Measurements from ENCODE around the gene MRPL3. TPM values are rescaled to one million over a fixed set of nuclear protein-coding genes. Genes with fewer than 3 reads are reported as not detected.

The MRPL3 gene
- total RNA-seq, 1 experiment from 2014 or later = 210 TPM

DNA sequence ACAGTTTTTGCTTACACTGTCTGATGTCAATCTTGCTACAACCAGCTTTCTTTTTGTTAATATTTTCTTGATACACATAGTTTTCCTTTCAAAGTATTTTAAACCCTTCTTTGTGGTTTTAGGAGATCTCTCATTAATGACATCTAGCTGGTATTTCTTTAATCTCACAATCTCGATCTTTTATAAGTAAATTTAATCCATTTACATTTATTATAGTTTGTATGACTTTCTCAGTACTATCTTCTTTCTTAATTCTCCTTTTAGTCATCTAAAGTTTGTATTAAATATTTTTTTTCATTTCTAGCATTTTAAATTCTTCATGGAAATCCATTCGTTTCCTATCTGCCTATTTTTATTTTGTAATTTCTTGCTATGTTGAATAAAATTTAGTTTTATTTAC, 55.4 kb downstream of the MRPL3 start:
- CTCF ChIA-PET = interaction anchor here (1.2 kb wide), 1 partner anchor 13 kb away, joined by 3 read pairs; no protein-coding TSS in a partner anchor
- Mint-ChIP-seq H3K27me3 (ENCODE audit: unreplicated experiment) (no peaks in the 10 kb centered on the region), H3K9me3 (ENCODE audit: low read depth, unreplicated experiment) (no peaks in the 10 kb centered on the region), H3K4me3 (ENCODE audit: low read depth, unreplicated experiment) (no peak overlapping the region), H3K27ac (ENCODE audit: unreplicated experiment) (no peak overlapping the region), H3K4me1 (ENCODE audit: low read depth, unreplicated experiment) (no peaks in the 10 kb centered on the region), H3K36me3 (ENCODE audit: insufficient read depth, unreplicated experiment) (no peaks in the 10 kb centered on the region)
- TF ChIP-seq, protein P1, sequence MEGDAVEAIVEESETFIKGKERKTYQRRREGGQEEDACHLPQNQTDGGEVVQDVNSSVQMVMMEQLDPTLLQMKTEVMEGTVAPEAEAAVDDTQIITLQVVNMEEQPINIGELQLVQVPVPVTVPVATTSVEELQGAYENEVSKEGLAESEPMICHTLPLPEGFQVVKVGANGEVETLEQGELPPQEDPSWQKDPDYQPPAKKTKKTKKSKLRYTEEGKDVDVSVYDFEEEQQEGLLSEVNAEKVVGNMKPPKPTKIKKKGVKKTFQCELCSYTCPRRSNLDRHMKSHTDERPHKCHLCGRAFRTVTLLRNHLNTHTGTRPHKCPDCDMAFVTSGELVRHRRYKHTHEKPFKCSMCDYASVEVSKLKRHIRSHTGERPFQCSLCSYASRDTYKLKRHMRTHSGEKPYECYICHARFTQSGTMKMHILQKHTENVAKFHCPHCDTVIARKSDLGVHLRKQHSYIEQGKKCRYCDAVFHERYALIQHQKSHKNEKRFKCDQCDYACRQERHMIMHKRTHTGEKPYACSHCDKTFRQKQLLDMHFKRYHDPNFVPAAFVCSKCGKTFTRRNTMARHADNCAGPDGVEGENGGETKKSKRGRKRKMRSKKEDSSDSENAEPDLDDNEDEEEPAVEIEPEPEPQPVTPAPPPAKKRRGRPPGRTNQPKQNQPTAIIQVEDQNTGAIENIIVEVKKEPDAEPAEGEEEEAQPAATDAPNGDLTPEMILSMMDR (IDR thresholded peaks at IDR 0.05; ENCODE audit: unreplicated experiment) = no peak
- no peak for DNase-seq
- no TSS peak for BruUV-seq (replicated peaks)
- intact Hi-C loops (cut with micrococcal nuclease; ENCODE audit: unreplicated experiment) = no loop called here

DNA sequence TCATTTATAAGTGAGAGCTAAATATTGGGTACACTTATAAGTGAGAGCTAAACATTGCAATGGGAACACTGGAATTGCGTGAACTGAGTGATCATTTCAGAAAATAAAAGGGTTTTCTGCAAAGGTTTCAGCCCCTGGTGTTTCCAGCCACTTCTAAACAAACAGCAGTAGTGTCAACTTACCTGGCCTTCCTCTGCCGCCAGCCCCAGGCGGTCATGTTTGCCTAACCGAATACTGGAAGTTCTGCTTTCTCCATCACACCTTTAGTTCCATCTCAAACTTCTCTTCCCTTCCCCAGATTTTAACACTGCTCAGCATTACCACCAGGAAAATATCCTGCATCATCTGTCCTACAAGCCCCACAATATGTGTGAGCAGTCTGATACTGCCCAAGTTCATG, 58.6 kb downstream of the MRPL3 start:
- intact Hi-C loops (cut with micrococcal nuclease; ENCODE audit: unreplicated experiment) = no loop called here
- no TSS peak for BruUV-seq (replicated peaks)
- H3K27ac Mint-ChIP-seq (ENCODE audit: unreplicated experiment) = no peak overlapping the region
- H3K9me3 Mint-ChIP-seq (ENCODE audit: low read depth, unreplicated experiment) = no peaks in the 10 kb centered on the region
- no peak overlapping the region for H3K4me3 Mint-ChIP-seq (ENCODE audit: low read depth, unreplicated experiment)
- no peaks in the 10 kb centered on the region for H3K36me3 Mint-ChIP-seq (ENCODE audit: insufficient read depth, unreplicated experiment)
- no peaks in the 10 kb centered on the region for H3K4me1 Mint-ChIP-seq (ENCODE audit: low read depth, unreplicated experiment)
- no peak for DNase-seq
- CTCF ChIA-PET = interaction anchor here (0.6 kb wide), 1 partner anchor 563 kb away, joined by 3 read pairs; no protein-coding TSS in a partner anchor
- H3K27me3 Mint-ChIP-seq (ENCODE audit: unreplicated experiment) = peaks cover 14% of the 10 kb centered on the region
- TF ChIP-seq, protein P1 (IDR thresholded peaks at IDR 0.05; ENCODE audit: unreplicated experiment) = no peak

DNA sequence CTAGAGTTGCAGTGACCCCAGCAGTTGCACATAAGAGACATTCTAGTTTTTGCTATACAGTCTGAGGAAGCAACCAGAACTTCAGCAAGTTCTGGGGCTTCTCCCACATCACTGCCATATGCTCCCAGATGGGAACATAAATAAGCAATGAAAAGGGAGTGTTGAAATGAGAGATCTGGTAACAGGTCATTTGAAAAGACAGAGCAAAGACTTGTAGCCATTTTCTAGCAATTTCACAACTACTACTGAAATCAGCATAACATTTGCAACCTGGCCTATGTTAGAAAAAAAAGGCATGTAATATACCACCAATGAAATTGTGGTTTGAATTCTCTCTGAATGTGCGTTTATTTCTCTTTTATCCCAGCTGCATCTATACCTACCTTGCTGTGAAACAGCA, 63.7 kb downstream of the MRPL3 start:
- BruUV-seq (replicated peaks) = no TSS peak
- Mint-ChIP-seq H3K4me1 (ENCODE audit: low read depth, unreplicated experiment) (no peaks in the 10 kb centered on the region), H3K27me3 (ENCODE audit: unreplicated experiment) (peaks cover 14% of the 10 kb centered on the region), H3K9me3 (ENCODE audit: low read depth, unreplicated experiment) (no peaks in the 10 kb centered on the region), H3K27ac (ENCODE audit: unreplicated experiment) (no peak overlapping the region), H3K4me3 (ENCODE audit: low read depth, unreplicated experiment) (no peak overlapping the region), H3K36me3 (ENCODE audit: insufficient read depth, unreplicated experiment) (no peaks in the 10 kb centered on the region)
- CTCF ChIA-PET = no interaction called here
- TF ChIP-seq, protein P1 (IDR thresholded peaks at IDR 0.05; ENCODE audit: unreplicated experiment) = no peak
- intact Hi-C loops (cut with micrococcal nuclease; ENCODE audit: unreplicated experiment) = no loop called here
- no peak for DNase-seq

DNA sequence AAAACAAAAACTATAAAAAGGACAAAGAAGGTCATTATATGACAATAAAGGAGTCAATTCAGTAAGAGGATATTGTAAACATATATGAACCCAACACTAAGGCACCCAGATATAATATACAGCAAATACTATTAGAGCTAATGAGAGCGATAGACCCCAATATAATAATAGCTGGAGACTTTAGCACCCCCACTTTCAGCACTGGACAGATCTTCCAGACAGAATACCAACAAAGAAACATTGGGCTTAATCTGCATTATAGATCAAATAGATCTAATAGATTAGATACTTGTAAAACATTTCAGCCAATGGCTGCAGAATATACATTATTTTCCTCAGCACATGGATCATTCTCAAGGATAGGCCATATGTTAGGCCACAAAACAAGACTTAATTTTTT, 67.8 kb downstream of the MRPL3 start:
- Mint-ChIP-seq H3K36me3 (ENCODE audit: insufficient read depth, unreplicated experiment) (no peaks in the 10 kb centered on the region), H3K9me3 (ENCODE audit: low read depth, unreplicated experiment) (no peaks in the 10 kb centered on the region), H3K4me1 (ENCODE audit: low read depth, unreplicated experiment) (no peaks in the 10 kb centered on the region), H3K27ac (ENCODE audit: unreplicated experiment) (no peak overlapping the region), H3K27me3 (ENCODE audit: unreplicated experiment) (no peaks in the 10 kb centered on the region), H3K4me3 (ENCODE audit: low read depth, unreplicated experiment) (no peak overlapping the region)
- CTCF ChIA-PET = interaction anchor here (0.8 kb wide), 1 partner anchor 12 kb away, joined by 3 read pairs; no protein-coding TSS in a partner anchor
- intact Hi-C loops (cut with micrococcal nuclease; ENCODE audit: unreplicated experiment) = no loop called here
- no TSS peak for BruUV-seq (replicated peaks)
- TF ChIP-seq, protein P1 (IDR thresholded peaks at IDR 0.05; ENCODE audit: unreplicated experiment) = no peak
- no peak for DNase-seq

Data from Calu3 (cell line).